Neural cell (in vitro differentiated cells): Measurements from ENCODE around the gene HCFC1. TPM values are rescaled to one million over a fixed set of nuclear protein-coding genes. Genes with fewer than 3 reads are reported as not detected.
A peak's percentile ranks its signal among the peaks of the same experiment; 100 is the strongest.

Experiments
- H2AFZ ChIP-seq: fragments of 200-600, 300-800 bp; sonication (generic), shearing (Covaris generic); 2 replicates; pipeline ENCODE4 v1.6.0; 2014; ENCODE audit warnings: low read depth, mild to moderate bottlenecking, antibody characterized with exemption, low read length, moderate library complexity
- H3F3A ChIP-seq: fragments of 200-600 bp; shearing (Covaris generic); 2 replicates; pipeline ENCODE4 v1.6.1; 2016; ENCODE audit warnings: mild to moderate bottlenecking, moderate library complexity, mixed read lengths, antibody characterized with exemption, low read length; ENCODE audit not compliant: insufficient read depth, poor library complexity, severe bottlenecking
- H3K27ac ChIP-seq: fragments of 200-600, 300-800 bp; sonication (generic), shearing (Covaris generic); 2 replicates; pipeline ENCODE4 v1.5.1; 2014; ENCODE audit warnings: mild to moderate bottlenecking, low read length, moderate library complexity
- H3K27me3 ChIP-seq: fragments of 300-800, 200-600 bp; sonication (generic), shearing (Covaris generic); 2 replicates; pipeline ENCODE4 v1.6.0; 2014; ENCODE audit warnings: mild to moderate bottlenecking, low read depth, low read length, moderate library complexity; ENCODE audit not compliant: insufficient read depth
- H3K36me3 ChIP-seq: fragments of 300-800, 200-600 bp; sonication (generic), shearing (Covaris generic); 2 replicates; pipeline ENCODE4 v1.5.1; 2014; ENCODE audit warnings: mild to moderate bottlenecking, antibody characterized with exemption, low read length, moderate library complexity; ENCODE audit not compliant: insufficient read depth
- H3K4me2 ChIP-seq: fragments of 300-800, 200-600 bp; sonication (generic), shearing (Covaris generic); 2 replicates; pipeline ENCODE4 v1.6.0; 2014; ENCODE audit warnings: mild to moderate bottlenecking, low read length
- H3K4me3 ChIP-seq: fragments of 300-800, 200-600 bp; sonication (generic), shearing (Covaris generic); 2 replicates; pipeline ENCODE4 v1.5.1; 2014; ENCODE audit warnings: mild to moderate bottlenecking, low read length, moderate library complexity
- H3K79me2 ChIP-seq: fragments of 200-600 bp; shearing (Covaris generic); replicated peaks from 2 replicates; pipeline ENCODE4 v1.6.0; 2014; ENCODE audit warnings: mild to moderate bottlenecking, low read length, moderate library complexity; ENCODE audit not compliant: insufficient read depth
- H3K9ac ChIP-seq: fragments of 300-800, 200-600 bp; sonication (generic), shearing (Covaris generic); 2 replicates; pipeline ENCODE4 v1.6.1; 2016; ENCODE audit warnings: mild to moderate bottlenecking, low read length, mixed read lengths
- H3K9me2 ChIP-seq: fragments of 200-600 bp; shearing (Covaris generic); 2 replicates; pipeline ENCODE4 v1.6.1; 2016; ENCODE audit warnings: mild to moderate bottlenecking, low read length, mixed read lengths; ENCODE audit not compliant: insufficient read depth
- H3K9me3 ChIP-seq: fragments of 200-600, 300-800 bp; sonication (generic), shearing (Covaris generic); 2 replicates; pipeline ENCODE4 v1.6.1; 2016; ENCODE audit warnings: mild to moderate bottlenecking, mixed run types, low read length, moderate library complexity, mixed read lengths
- H4K20me1 ChIP-seq: fragments of 200-600 bp; shearing (Covaris generic); 2 replicates; pipeline ENCODE4 v1.6.1; 2016; ENCODE audit warnings: mild to moderate bottlenecking, mixed run types; ENCODE audit not compliant: insufficient read depth
- EP300 ChIP-seq: fragments of 450-650 bp; conservative IDR thresholded peaks from 2 replicates; pipeline ENCODE4 v1.6.1; 2014; ENCODE audit warnings: antibody characterized with exemption, mild to moderate bottlenecking, moderate library complexity; ENCODE audit not compliant: poor library complexity, severe bottlenecking
- EZH2 ChIP-seq: fragments of 200-600, 300-800 bp; shearing (Covaris generic), sonication (generic); IDR thresholded peaks from 2 replicates; pipeline ENCODE4 v1.6.1; 2014; ENCODE audit warnings: antibody characterized with exemption, low read length, borderline replicate concordance, mild to moderate bottlenecking; ENCODE audit not compliant: insufficient read depth, poor library complexity, severe bottlenecking
- MXI1 ChIP-seq: fragments of 450-650 bp; conservative IDR thresholded peaks from 2 replicates; pipeline ENCODE4 v1.6.1; 2014; ENCODE audit warnings: antibody characterized with exemption, mild to moderate bottlenecking; ENCODE audit not compliant: poor library complexity, severe bottlenecking
- POLR2AphosphoS5 ChIP-seq: IDR thresholded peaks from 2 replicates; pipeline ENCODE4 v1.6.1; 2012
- RAD21 ChIP-seq: fragments of 450-650 bp; conservative IDR thresholded peaks from 2 replicates; pipeline ENCODE4 v1.6.1; 2014; ENCODE audit warnings: antibody characterized with exemption, mild to moderate bottlenecking, moderate library complexity
- SMC3 ChIP-seq: fragments of 450-650 bp; conservative IDR thresholded peaks from 2 replicates; pipeline ENCODE4 v1.6.1; 2014; ENCODE audit warnings: antibody characterized with exemption, mild to moderate bottlenecking, moderate library complexity; ENCODE audit not compliant: poor library complexity
- TAF1 ChIP-seq: IDR thresholded peaks from 2 replicates; pipeline ENCODE4 v1.6.1; 2012; ENCODE audit warnings: low read depth
- polyA plus RNA-seq: library from polyadenylated mRNA; depleted of rRNA; stranded (reverse); fragments of >200 nt; gene quantifications from 2 replicates; pipeline ENCODE4 v1.2.3, GENCODE V29; 2014
- TF ChIP-seq, protein P1 (sequence below): fragments of 450-650 bp; IDR thresholded peaks from 2 replicates; pipeline ENCODE4 v1.5.1; 2014; ENCODE audit warnings: antibody characterized with exemption, mild to moderate bottlenecking, moderate library complexity; ENCODE audit not compliant: poor library complexity, severe bottlenecking
- TF ChIP-seq, protein P2 (sequence below): IDR thresholded peaks from 2 replicates; pipeline ENCODE4 v1.6.1; 2012; ENCODE audit warnings: borderline replicate concordance

Gene HCFC1
- polyA plus RNA-seq, 1 donor from 2014 or later, result 7.3 TPM

DNA sequence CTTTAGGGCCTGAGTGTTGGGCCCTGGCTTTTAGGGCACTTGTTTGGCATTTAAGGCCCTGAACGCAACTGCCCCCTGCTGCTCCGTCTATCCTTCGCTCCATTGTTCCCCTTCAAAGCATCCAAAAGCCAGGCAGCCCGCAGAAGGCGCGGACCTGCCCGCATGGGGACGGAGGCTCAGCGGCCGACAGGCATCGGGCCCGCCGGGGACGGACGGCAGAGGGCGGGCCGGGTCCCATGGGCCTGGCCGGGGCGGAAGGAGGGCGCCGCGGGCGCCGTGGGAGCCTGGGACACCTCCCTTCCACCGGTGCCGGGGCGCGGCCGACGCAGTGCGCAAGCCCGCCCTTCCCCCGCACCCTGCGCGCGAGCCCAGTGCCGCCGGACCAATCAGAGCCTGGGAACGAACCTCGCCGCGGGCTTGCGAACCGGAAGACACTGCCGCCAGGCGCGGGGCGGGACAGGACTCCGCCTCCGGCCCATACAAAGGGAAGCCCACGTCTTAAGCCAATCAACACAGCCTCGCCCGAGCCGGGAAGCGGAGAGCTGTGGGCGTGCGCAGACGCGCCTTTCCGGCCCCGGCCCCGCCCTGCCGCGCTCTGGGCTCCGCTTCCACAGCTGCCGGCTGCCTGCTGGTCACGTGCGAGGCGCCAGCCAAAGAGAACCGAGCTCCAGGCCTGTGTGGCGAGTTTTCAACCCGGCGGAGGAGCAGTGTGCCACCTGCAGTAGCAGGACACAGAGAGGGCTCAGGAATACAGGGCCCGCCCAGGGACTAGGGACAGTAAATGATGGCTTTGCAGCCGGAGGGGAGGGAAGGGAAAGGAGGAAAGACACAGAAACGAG, 43.5 kb downstream of the HCFC1 start:
- no peaks in the 10 kb centered on the region for H3K9me2 ChIP-seq
- H4K20me1 ChIP-seq, result no peaks in the 10 kb centered on the region
- peak overlapping the region; percentile 71 for H3K4me3 ChIP-seq
- H3K36me3 ChIP-seq, result no peaks in the 10 kb centered on the region
- H3K79me2 ChIP-seq, result no peaks in the 10 kb centered on the region
- H3K9ac ChIP-seq, result peak overlapping the region; percentile 92
- peak overlapping the region; percentile 94 for H3K27ac ChIP-seq
- peak overlapping the region; percentile 80 for H3K4me2 ChIP-seq
- no peak overlapping the region for H2AFZ ChIP-seq
- no peak for TF ChIP-seq EZH2
- TF ChIP-seq POLR2AphosphoS5, result peak; percentile 64
- TF ChIP-seq, protein P1, sequence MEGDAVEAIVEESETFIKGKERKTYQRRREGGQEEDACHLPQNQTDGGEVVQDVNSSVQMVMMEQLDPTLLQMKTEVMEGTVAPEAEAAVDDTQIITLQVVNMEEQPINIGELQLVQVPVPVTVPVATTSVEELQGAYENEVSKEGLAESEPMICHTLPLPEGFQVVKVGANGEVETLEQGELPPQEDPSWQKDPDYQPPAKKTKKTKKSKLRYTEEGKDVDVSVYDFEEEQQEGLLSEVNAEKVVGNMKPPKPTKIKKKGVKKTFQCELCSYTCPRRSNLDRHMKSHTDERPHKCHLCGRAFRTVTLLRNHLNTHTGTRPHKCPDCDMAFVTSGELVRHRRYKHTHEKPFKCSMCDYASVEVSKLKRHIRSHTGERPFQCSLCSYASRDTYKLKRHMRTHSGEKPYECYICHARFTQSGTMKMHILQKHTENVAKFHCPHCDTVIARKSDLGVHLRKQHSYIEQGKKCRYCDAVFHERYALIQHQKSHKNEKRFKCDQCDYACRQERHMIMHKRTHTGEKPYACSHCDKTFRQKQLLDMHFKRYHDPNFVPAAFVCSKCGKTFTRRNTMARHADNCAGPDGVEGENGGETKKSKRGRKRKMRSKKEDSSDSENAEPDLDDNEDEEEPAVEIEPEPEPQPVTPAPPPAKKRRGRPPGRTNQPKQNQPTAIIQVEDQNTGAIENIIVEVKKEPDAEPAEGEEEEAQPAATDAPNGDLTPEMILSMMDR, result peak; percentile 26
- peak; percentile 40 for TF ChIP-seq EP300
- TF ChIP-seq SMC3, result peak; percentile 63
- peak; percentile 31 for TF ChIP-seq TAF1
- peak; percentile 70 for TF ChIP-seq MXI1
- TF ChIP-seq RAD21, result peak; percentile 42
- TF ChIP-seq, protein P2, sequence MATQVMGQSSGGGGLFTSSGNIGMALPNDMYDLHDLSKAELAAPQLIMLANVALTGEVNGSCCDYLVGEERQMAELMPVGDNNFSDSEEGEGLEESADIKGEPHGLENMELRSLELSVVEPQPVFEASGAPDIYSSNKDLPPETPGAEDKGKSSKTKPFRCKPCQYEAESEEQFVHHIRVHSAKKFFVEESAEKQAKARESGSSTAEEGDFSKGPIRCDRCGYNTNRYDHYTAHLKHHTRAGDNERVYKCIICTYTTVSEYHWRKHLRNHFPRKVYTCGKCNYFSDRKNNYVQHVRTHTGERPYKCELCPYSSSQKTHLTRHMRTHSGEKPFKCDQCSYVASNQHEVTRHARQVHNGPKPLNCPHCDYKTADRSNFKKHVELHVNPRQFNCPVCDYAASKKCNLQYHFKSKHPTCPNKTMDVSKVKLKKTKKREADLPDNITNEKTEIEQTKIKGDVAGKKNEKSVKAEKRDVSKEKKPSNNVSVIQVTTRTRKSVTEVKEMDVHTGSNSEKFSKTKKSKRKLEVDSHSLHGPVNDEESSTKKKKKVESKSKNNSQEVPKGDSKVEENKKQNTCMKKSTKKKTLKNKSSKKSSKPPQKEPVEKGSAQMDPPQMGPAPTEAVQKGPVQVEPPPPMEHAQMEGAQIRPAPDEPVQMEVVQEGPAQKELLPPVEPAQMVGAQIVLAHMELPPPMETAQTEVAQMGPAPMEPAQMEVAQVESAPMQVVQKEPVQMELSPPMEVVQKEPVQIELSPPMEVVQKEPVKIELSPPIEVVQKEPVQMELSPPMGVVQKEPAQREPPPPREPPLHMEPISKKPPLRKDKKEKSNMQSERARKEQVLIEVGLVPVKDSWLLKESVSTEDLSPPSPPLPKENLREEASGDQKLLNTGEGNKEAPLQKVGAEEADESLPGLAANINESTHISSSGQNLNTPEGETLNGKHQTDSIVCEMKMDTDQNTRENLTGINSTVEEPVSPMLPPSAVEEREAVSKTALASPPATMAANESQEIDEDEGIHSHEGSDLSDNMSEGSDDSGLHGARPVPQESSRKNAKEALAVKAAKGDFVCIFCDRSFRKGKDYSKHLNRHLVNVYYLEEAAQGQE, result peak; percentile 40
- H3K27me3 ChIP-seq, result no peaks in the 10 kb centered on the region
- no peaks in the 10 kb centered on the region for H3K9me3 ChIP-seq
- H3F3A ChIP-seq, result no peaks in the 10 kb centered on the region

DNA sequence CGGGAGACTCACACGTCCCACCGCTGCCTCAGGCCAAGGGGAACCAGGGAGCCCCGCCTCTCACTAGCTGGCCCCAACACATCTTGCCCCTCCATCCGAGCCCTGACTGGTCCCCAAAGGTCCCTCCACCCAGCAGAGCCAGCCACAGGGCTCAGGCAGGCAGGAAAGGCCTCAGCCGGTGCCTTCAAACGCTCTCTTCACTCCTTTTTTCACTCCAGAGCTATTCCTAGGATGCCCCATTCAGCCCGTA, 44.0 kb downstream of the HCFC1 start:
- Histone ChIP-seq H3K27ac (peak overlapping the region; percentile 94), H3K36me3 (no peaks in the 10 kb centered on the region), H3F3A (no peaks in the 10 kb centered on the region), H3K9ac (peak overlapping the region; percentile 92), H3K4me3 (peak overlapping the region; percentile 71), H3K79me2 (no peaks in the 10 kb centered on the region), H3K9me3 (no peaks in the 10 kb centered on the region), H3K9me2 (no peaks in the 10 kb centered on the region), H4K20me1 (no peaks in the 10 kb centered on the region), H3K4me2 (peak overlapping the region; percentile 80), H3K27me3 (no peaks in the 10 kb centered on the region), H2AFZ (no peak overlapping the region)
- TF ChIP-seq POLR2AphosphoS5 (no peak), EP300 (no peak), TAF1 (no peak), RAD21 (no peak), SMC3 (no peak), EZH2 (no peak), MXI1 (no peak)
- TF ChIP-seq, protein P2, result no peak
- TF ChIP-seq, protein P1, result no peak
